HAP-1 (cell line): ENCODE data around the gene SH3PXD2B.

Experiments used
- DNase-seq, 2 experiments: peaks; one replicate each; pipeline ENCODE4 v3.0.0-alpha.2; 2016 to 2020; ENCODE audit warnings: low spot score in 2 of 2
- H3K27me3 ChIP-seq: fragments of 250-450 bp; sonication (Bioruptor Pico); 2 replicates; pipeline ENCODE4 v1.5.1; 2020; ENCODE audit warnings: low read depth, mild to moderate bottlenecking, moderate library complexity
- H3K36me3 ChIP-seq: fragments of 250-450 bp; sonication (Bioruptor Pico); replicated peaks from 2 replicates; pipeline ENCODE4 v1.5.1; 2020; ENCODE audit warnings: mild to moderate bottlenecking
- H3K4me1 ChIP-seq: fragments of 250-450 bp; sonication (Bioruptor Pico); 2 replicates; pipeline ENCODE4 v1.5.1; 2020; ENCODE audit warnings: mild to moderate bottlenecking
- H3K4me3 ChIP-seq: fragments of 250-450 bp; sonication (Bioruptor Pico); 2 replicates; pipeline ENCODE4 v1.5.1; 2020; ENCODE audit warnings: mild to moderate bottlenecking, moderate library complexity
- H3K9me3 ChIP-seq: fragments of 250-450 bp; sonication (Bioruptor Pico); 2 replicates; pipeline ENCODE4 v1.5.1; 2020; ENCODE audit warnings: mild to moderate bottlenecking, moderate library complexity
- in situ Hi-C: fragments of 300-500 bp; cut with MboI; formaldehyde crosslinking; loops from 3 replicates; pipeline ENCODE4 v1.14.3; 2020; ENCODE audit warnings: low sequenced_read_pairs, inconsistent platforms, mixed read lengths

SH3PXD2B gene

DNA sequence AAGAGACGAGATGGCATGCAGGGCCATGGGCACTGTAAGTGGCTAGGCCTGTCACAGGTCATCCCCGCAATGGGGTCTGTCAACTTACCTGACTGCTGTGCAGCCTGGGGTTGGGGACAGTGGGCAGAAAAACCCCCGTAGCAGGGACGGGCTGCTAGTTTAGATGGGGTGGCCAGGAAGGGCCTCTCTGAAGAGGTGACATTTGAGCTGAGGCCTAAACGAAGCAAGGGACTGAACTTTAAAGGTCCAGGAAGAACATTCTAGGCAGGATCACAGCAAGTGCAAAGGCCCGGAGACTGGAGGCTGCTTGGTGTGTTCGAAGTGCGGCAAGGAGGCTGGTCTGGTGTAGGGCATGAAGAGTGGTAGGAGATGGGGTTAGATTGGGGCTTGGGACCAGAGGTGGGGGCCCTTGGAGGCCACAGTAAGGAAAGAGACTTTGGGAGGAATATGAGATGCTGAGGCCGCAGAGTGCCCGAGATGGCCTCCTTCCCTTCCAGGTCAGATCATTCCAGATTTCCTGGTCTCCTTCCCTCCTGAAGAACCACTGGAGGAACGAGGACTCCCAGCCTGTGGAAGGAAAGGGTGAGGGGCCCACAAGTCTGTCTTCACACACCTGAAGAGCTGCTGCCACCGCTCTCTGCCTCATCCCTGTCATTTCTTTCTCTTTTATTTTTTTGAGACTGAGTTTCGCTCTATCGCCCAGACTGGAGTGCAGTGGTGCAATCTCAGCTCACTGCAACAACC lies 37.9 kb upstream of the SH3PXD2B start:
- DNase-seq: no peak
- Histone ChIP-seq H3K4me1 (no peaks in the 10 kb centered on the region), H3K36me3 (no peaks in the 10 kb centered on the region), H3K4me3 (no peak overlapping the region), H3K9me3 (no peaks in the 10 kb centered on the region), H3K27me3 (0 out of 2 replicates have a peak, but pooled peaks cover 2% of the 10 kb centered on the region)
- in situ Hi-C loops: no loop called here

DNA sequence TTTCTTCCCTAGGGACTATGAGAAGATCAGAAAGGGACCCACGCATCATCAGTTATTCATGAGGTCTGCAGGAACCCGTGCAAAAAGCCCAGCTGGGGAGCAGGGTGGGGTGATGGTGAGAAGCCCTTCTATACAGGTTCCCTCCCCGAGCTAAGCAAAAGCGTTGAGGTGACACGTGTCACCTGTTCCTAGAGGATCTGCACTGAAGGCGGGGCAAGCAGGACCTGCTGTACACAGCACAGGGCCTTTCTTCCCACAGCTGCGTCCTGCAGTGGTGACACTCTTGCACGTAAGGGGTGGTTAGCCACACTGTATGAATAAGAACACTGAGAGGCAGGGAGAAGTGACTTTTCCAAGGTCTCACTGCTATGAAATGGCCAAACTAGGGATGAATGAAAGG lies 37.2 kb upstream of the SH3PXD2B start:
- Histone ChIP-seq H3K4me1 (no peaks in the 10 kb centered on the region), H3K9me3 (no peaks in the 10 kb centered on the region), H3K36me3 (no peaks in the 10 kb centered on the region), H3K4me3 (no peak overlapping the region), H3K27me3 (no peaks in the 10 kb centered on the region)
- in situ Hi-C loops: no loop called here
- DNase-seq: no peak

DNA sequence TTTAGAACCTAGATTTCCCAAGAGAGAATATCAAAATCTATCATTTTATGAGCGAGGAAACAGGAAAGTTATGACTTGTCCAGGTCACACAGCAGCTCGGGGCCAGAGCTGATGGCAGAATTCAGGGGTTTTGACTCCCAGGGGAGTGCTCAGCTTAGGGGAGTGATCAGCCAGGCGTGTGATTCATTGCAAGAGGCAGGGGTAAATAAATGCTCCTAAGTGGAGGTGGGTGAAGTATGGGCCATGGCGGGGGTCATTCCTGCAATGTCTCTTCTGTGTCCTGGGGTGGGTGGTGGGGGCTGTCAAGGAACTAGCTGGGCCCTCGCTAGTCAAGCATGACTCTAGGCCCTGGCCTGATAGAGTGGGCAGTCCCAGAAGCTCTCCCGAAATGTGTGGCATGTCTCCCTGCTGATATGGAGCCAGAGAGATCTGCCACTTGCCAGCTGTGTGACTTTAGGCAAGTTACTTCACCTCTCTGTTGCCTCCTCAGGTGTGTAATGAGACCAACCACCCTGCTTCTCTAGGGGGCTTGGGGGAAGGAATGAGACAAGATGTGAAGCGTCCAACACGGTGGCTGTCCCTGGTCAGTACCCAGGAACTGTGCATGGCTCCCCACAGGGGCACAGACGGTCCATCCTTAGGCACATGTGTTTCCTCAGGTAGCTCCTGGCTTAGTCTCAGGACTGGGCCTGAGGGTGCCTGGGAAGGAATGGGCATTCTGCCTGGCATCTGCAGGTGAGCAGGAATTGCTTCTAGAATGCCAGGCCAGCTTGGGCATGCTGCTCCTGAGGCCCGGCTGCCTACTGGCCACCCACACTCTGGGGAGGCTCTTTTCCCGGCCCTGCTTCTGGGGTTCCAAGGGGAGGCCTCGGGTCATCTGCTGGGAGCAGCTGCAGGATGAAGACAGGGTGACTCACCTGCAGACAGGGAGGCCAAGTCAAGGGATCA lies 36.5 kb upstream of the SH3PXD2B start:
- DNase-seq: no peak
- Histone ChIP-seq H3K4me1 (no peaks in the 10 kb centered on the region), H3K36me3 (no peaks in the 10 kb centered on the region), H3K9me3 (no peaks in the 10 kb centered on the region), H3K27me3 (no peaks in the 10 kb centered on the region), H3K4me3 (no peak overlapping the region)
- in situ Hi-C loops: no loop called here

DNA sequence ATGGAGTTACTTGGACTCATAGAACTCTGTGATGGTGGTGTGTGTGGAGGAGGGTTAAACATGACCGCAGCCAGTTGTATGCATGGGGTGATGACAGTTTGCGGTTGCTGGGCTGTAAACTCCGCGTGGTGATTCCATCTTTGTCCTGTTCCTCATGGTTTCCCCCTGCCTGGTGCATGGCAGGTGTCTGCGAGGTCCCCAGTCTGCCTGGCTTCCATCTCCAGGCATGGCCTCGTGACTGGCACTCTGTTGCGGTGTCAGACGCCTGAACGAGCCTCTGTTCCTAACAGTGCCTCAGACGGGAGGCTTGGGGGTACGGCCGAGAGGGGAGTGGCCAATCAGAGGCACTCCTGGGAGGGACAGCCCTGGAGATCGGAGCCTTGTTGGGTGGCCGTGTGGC lies 33.9 kb upstream of the SH3PXD2B start:
- no peaks in the 10 kb centered on the region for H3K27me3 ChIP-seq
- in situ Hi-C loops: no loop called here

DNA sequence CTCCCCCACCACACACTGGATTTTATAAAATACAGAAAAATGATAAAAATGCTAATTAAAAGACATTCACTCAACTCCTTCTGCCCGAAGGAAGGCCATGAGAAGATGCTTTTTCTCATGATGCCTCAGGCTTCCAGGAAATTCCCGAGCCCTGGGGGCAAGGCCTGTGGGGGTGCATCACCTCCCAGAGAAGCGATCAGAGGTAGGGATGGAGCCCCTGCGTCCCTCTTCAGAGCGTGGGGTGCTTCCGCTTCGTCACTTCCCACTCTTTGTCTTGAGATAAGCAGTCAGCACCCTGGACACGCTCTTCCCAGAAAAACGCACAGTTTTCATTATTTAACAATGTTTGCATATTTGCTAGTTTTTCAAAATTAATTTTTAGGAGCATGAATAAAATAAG lies 33.3 kb upstream of the SH3PXD2B start:
- in situ Hi-C loops: no loop called here
- Histone ChIP-seq H3K4me3 (no peak overlapping the region), H3K36me3 (no peaks in the 10 kb centered on the region), H3K27me3 (no peaks in the 10 kb centered on the region), H3K4me1 (no peaks in the 10 kb centered on the region), H3K9me3 (no peaks in the 10 kb centered on the region)
- no peak for DNase-seq

More for the DNA sequence above, 33.9 kb upstream of the SH3PXD2B start:
- Histone ChIP-seq H3K4me3 (no peak overlapping the region), H3K4me1 (no peaks in the 10 kb centered on the region), H3K36me3 (no peaks in the 10 kb centered on the region), H3K9me3 (no peaks in the 10 kb centered on the region)
- DNase-seq: no peak

DNA sequence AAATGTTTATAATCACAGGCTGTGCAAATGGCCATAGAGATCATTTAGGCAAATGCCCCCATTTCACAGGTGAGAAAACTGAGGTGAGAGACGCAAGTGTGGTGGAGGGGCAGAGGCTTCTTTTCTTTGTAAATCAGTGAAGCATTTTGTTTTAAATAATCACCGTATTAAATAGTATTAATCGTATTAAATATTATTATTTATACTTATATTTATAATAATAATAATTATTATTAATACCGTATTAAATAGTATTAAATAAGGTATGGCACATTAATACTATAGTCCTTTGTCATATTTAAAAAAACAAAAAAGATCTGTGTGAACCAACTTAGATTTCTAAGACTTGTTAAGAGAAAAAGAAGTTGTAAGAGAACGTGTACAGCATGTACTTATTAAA lies 32.6 kb upstream of the SH3PXD2B start:
- no peak for DNase-seq
- in situ Hi-C loops: no loop called here
- no peaks in the 10 kb centered on the region for H3K36me3 ChIP-seq
- H3K4me3 ChIP-seq: no peak overlapping the region
- no peaks in the 10 kb centered on the region for H3K4me1 ChIP-seq
- no peaks in the 10 kb centered on the region for H3K27me3 ChIP-seq
- no peaks in the 10 kb centered on the region for H3K9me3 ChIP-seq

DNA sequence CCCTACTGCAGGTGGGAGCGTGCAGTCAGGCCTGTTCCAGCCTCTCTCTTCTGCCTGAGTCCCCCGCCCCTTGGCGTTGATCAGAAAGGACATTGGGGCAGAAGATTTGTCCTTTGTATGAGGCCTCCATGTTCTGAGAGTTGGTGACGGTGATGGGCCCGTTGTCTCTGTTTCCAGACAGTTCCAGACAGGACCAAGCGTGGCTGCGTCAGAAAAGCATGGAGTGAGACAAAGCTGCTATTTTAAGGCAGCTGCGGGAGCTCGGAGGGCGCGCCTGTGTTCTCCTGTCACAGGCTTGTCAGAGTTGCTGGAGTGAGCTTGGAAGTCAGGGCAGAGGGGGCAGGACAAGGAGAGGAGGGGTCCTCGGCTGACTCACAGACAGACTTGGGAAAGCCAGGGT lies 32.1 kb upstream of the SH3PXD2B start:
- in situ Hi-C loops: no loop called here
- no peaks in the 10 kb centered on the region for H3K36me3 ChIP-seq
- no peak for DNase-seq
- H3K27me3 ChIP-seq: no peaks in the 10 kb centered on the region
- H3K9me3 ChIP-seq: no peaks in the 10 kb centered on the region
- H3K4me1 ChIP-seq: no peaks in the 10 kb centered on the region
- H3K4me3 ChIP-seq: no peak overlapping the region

DNA sequence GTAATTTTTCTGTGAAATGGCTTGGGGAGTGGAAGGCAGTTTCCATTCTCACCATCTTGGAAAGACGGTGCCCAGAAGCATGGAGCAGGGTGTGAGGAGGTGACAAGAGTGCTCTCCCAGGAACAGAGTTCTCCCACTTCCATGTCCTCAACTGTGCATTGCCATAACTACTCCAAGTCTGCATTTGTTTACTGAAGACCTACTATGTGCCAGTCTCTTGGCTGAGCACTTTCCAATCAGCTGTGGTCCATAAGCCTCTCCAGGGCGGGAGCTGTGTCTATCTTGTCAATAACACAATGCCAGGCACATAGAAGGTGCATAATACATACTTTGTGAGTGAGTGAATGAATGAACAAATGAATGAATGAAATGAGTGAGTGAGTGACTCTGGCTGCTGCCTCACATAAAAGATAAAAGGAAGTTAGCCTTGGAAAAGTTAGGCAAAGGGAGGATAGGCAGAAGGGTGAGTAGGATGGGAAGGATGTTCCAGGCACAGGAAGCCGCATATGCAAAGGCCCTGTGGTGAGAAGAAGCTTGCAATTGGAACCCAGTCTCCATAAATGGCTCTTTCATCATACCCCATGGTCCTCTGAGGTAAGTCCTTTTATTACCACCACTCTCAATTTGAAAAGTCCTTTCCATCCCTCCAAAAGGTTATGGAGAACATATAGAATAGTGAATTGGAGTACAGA lies 31.3 kb upstream of the SH3PXD2B start:
- H3K9me3 ChIP-seq: no peaks in the 10 kb centered on the region
- in situ Hi-C loops: no loop called here
- no peaks in the 10 kb centered on the region for H3K36me3 ChIP-seq
- H3K27me3 ChIP-seq: no peaks in the 10 kb centered on the region
- no peak overlapping the region for H3K4me3 ChIP-seq
- DNase-seq: no peak
- H3K4me1 ChIP-seq: no peaks in the 10 kb centered on the region

DNA sequence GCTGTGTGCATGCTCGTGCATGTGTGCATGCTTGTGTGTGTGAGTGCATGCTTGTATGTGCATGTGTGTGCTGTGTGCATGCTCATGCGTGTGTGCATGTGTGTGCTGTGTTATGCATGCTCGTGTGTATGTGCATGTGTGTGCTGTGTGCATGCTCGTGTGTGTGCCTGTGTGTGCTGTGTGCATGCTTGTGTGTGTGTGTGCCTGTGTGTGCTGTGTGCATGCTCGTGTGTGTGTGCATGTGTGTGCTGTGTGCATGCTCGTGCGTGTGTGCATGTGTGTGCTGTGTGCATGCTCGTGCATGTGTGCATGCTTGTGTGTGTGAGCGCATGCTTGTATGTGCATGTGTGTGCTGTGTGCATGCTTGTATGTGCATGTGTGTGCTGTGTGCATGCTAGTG lies 30.3 kb upstream of the SH3PXD2B start:
- Histone ChIP-seq H3K4me3 (no peak overlapping the region), H3K4me1 (no peaks in the 10 kb centered on the region), H3K36me3 (no peaks in the 10 kb centered on the region), H3K9me3 (no peaks in the 10 kb centered on the region), H3K27me3 (no peaks in the 10 kb centered on the region)
- DNase-seq: no peak
- in situ Hi-C loops: no loop called here

DNA sequence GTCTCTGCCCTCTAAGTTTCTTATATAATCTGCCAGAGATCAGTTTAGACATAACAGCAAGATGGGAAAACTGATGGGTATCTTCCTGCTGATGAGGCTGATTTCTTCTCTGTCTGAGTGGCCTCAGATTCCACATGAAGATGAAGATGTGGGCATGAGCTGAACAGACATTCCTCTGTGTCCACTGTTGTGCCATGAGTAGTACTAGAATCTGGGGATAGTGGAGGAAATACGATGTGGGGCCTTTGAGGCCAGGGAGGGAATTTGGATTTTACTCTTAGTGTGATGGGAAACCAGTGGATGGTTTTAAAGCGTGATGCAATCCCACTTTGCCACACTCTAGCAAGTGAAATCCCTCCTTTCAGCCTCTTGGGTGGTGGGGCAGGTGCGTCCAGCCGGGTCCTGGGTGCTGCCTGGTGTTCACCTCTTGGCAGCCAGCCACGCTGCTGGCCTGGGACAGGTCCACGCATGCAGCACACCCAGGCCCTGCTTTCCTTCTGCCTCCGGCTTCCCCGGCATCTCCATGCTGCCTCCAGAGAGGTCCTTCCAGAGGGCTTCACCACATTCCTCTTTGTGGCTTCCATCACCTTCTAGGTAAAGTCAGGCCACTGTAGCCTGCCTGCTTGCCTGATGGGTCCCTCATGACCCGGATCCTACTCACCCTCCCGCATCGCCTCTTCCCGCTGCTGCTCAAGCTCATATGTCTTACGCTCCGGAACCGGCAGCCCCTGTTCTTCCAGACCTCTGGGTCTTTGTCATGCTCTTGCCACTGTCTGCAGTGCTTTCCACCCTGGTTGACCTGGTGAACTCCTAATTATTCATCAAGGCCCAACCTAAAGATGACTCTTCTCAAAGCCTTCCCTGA lies 28.1 kb upstream of the SH3PXD2B start:
- no peaks in the 10 kb centered on the region for H3K4me1 ChIP-seq
- in situ Hi-C loops: no loop called here
- DNase-seq: no peak
- no peaks in the 10 kb centered on the region for H3K27me3 ChIP-seq
- H3K4me3 ChIP-seq: no peak overlapping the region
- no peaks in the 10 kb centered on the region for H3K36me3 ChIP-seq
- H3K9me3 ChIP-seq: no peaks in the 10 kb centered on the region

DNA sequence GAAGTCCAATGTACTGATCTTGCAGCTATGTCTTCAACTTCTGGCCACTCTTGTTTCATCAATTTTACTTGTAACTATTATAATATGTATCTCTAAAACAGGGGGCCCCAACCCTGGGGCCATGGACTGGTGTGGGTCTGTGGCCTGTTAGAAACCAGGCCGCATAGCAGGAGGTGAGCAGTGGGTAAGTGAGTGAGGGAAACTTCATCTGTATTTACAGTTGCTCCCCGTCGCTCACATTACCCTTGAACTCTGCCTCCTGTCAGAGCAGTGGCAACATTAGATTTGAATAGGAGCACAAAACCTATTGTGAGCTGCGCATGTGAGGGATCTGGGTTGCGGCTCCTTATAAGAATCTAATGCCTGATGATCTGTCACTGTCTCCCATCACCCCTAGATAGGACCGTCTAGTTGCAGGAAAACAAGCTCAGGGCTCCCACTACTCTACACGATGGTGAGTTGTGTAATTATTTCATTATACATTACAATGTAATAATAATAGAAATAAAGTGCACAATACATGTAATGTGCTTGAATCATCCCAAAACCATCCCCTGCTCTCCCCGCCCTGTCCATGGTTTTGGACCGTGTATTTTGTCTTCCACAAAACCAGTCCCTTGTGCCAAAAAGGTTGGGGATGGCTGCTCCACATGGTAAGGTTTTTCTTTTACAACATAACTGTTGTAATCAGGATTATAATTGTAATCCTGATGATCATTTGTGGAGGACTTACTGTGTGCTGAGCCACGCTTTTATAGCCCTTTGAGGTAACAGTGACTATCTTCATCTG lies 26.9 kb upstream of the SH3PXD2B start:
- in situ Hi-C loops: no loop called here
- H3K9me3 ChIP-seq: no peaks in the 10 kb centered on the region
- no peak for DNase-seq

DNA sequence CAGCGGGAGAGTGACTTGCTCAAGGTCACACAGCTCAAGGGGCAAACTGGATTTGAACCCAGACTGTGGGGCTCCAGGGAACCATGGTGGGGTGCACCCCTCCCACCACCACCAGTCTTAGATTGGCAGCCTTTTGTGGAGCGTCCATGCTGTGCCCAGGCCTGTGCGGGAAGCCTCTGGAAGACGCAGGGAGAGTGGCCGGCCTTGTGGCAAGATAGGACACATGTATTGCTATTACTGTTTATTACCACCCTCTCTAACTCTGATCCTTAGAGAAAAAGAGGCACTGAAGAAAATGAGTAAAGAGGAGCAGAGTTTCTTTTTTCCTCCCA lies 25.4 kb upstream of the SH3PXD2B start:
- H3K4me3 ChIP-seq: no peak overlapping the region
- no peak for DNase-seq
- peaks cover 3% of the 10 kb centered on the region; the same call in 1 of the 2 replicates for H3K27me3 ChIP-seq
- no peaks in the 10 kb centered on the region for H3K36me3 ChIP-seq
- in situ Hi-C loops: loop anchor here (5.0 to 10.0 kb wide), 2 partner anchors 213 to 445 kb away; no protein-coding TSS in a partner anchor
- H3K4me1 ChIP-seq: no peaks in the 10 kb centered on the region
- no peaks in the 10 kb centered on the region for H3K9me3 ChIP-seq

More for the DNA sequence above, 26.9 kb upstream of the SH3PXD2B start:
- Histone ChIP-seq H3K36me3 (no peaks in the 10 kb centered on the region), H3K4me3 (no peak overlapping the region), H3K4me1 (no peaks in the 10 kb centered on the region), H3K27me3 (peaks cover 3% of the 10 kb centered on the region; the same call in 1 of the 2 replicates)
